HK-2 (cell line): Measurements from ENCODE around the gene XIRP1.
A peak's percentile ranks its signal among the peaks of the same experiment; 100 is the strongest.

Experiments
- DNase-seq: peaks from one replicate; pipeline ENCODE4 v3.0.0-alpha.2; 2018; ENCODE audit not compliant: unreplicated experiment

The XIRP1 gene

DNA sequence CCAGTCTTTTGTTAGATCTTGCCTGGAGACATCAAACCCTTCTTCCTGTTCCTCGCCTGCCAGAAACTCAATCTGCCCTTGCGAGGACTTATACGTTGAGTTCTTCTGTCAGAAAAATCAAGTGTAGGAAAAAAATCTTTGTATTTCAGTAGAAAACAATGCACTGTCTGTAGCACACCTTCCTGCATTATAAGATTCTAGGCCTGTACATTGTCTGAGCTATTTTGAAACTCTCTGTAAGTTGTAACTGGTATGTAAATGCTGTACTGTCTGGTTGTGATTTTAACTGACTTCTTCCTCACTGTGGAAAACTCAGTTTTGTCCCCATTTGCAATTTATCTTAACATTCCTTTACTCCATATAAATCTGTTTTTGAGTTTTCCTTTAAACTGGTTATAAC, 17.7 kb upstream of the XIRP1 start:
- DNase-seq, result no peak

DNA sequence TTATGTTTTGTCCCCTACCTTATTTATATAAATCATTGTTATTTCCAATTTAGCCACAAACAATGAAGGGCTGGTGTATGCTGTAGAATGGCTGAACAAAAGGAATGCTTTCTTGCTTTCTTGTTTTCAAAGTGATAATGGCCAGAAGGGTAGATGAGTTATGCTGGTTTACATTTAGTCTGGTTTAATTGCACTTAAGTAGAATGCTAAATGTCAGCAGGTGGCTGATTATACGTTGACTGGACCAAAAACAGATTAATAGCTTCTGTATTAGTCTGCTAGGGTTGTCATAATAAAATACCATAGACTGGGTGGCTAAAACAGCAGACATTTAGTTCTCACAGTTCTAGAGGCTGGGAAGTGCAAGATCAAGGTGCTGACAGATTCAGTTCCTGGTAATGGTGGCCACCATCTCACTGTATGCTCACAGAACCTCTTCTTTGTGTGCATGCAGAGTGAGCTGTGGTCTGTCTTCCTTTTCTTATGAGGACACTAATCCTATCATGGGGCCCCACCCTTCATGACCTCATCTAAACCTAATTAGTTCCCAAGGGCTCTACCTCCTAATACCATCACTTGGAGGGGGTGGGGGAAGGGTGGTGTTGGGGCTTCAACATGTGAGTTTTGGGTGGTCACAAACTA, 17.1 kb upstream of the XIRP1 start:
- DNase-seq, result no peak

DNA sequence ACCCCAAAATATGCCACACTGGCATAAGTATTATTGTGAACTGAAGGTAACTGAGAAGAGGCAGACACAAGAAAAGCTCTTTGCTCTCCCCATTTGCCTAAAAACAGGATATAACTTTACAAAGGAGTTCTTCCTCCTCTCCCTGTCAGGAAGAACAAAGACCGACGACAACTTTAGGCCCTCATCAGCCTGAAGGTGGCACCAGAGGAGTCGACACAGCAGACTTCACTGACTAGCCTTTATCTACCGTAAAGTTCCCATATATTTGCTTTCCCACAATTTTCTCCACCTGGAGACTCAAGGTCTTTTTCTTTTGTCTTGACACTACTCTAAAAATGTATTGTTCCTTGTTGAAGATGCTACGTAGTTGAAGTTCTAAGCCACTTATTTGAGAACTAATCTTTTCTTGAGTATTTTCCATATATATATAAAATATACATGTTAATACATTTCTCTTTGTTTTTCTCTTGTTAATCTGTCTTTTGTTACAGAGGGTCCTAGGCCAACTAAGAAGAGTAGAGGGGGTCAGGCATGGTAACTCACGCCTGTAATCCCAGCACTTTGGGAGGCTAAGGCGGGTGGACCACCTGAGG, 16.2 kb upstream of the XIRP1 start:
- DNase-seq, result no peak

DNA sequence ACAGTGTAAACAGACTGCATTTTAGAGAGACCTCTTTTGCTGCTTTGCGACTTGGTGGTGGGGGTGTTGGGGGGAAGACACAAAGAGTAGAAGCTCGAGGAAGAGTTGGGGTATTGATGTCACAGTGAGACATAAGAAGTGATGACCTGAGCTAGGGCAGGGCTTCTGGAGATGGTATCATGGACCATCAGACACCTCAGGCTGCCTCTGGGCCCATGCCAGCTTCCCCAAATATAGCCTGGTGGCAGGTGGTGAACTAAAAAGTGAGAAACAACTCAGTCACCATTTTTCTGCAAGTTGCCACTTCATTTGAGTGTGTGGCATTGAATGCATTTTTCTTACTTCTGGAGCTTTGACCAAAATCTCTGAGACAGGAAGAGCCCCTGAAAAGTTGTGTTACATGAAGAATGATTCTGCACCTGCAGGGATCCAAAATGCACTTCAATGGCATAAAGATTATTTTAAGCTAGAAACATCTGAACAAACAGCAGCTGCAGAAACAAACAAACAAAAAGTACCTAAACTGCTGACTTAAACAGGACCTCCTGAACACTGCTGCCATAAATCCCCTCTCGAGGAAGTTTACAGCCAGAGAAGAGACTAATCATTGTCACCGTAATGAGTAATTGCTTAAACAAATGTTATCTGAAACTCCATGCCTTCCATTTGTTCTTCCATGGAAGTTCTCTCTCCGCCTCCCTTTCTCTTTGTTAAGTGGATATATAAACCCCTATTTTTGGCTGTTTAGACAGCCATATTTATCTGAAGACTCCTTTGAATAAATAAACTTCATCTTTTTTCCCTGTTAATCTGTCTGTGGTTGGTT, 15.2 kb upstream of the XIRP1 start:
- no peak for DNase-seq

DNA sequence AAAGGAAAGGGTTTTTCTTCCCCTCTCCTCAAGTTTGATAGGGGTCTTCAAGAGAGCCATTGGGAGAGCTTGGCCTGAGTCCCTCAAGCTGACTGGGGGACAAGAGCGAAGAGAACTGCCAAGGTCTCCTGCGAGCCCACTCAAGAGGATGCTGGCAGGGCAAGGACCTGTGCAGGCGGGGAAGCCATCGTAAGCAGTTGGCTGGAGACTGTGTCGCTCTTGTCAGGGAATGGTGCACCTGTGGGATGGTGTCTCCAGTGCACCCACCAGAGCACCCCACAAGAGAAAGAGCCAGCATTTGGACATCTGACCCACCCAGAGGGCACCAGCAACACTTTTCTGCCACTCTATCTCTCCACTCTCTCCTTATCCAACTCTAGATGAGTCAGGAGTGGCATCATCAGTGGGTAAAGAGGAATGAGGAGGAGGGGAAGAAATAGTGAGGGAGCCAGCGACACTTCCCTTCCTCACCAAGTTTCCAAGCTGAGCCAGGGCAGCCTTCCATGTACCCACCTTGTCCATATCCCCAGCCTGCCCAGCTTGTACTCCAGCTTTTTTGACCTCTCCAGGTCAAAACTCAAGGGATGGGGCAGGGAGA, 13.6 kb upstream of the XIRP1 start:
- no peak for DNase-seq

DNA sequence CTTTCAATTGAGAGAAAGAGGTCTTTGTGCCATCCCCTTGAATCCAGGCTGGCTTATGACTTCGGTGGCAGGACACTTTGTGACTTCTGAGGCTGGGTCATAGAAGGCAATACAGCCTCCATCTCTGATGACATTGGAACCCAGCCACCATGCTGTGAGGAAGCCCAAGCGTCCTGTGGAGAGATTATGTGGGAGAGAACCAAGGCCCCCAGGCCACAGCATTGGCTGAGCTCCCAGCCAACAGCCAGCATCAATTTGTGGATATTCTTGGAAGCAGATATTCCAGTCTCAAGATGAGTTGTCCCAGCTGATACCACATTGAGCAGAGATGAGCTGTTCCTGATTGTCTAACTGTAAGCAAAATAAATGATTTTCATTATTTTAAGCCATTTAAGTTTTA, 12.7 kb upstream of the XIRP1 start:
- DNase-seq, result no peak

DNA sequence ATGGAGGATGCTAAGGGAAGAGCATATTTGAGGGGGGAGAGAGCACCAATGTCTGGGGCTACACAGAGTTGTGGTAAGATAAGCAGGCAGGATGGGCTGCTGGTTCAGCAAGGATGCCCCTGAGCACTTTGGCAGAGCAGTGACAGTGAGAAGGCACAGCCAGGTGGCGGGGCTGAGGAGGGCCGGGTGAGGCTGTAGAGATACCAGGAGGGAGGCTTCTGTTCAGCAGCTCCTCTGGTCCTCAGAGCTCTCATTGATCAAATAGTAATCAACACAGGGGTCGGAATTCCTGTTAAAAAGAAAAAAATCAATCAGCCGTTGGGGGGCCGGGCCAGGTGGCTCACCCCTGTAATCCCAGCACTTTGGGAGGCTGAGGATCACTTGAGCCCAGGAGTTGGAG, 11.5 kb upstream of the XIRP1 start:
- DNase-seq, result no peak

DNA sequence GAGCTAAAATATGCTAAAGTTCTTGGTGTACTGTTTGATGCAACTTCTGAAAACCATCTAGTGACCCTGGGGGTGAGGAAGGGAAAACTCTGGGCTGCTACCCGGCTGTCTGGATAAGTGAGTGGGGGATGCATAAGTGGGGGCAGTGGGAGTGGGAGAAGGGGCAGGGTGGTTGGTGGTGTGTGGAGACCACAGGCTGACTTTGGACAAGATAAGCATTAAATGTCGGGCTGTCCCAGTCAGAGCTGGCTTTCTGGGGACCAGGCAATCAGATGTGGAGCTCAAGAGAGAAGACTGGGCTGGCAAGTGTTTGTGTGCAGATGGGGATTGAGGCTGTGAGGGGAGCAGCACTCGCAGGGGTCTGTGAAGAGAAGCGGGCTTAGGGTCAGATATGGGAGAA, 11.0 kb upstream of the XIRP1 start:
- DNase-seq, result no peak

DNA sequence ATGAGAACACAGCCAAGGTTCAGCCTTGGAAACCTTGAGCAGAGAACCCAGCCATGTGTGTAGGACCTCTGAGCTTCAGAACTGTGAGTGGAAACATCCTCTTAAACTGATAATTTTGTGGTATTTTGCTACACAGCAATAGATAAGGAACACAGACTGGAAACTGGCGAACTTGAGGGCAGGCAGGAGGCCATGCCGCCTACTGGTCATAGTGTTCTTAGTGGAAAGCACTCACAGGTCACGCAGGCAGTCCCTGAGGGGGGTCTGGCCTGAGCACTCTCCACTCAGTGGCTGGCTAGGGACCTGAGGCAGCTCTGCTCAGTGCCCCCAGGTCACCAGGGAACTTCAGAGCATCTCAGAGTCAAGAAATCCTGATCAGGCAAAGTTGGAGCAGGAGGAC, 9.7 kb upstream of the XIRP1 start:
- no peak for DNase-seq

DNA sequence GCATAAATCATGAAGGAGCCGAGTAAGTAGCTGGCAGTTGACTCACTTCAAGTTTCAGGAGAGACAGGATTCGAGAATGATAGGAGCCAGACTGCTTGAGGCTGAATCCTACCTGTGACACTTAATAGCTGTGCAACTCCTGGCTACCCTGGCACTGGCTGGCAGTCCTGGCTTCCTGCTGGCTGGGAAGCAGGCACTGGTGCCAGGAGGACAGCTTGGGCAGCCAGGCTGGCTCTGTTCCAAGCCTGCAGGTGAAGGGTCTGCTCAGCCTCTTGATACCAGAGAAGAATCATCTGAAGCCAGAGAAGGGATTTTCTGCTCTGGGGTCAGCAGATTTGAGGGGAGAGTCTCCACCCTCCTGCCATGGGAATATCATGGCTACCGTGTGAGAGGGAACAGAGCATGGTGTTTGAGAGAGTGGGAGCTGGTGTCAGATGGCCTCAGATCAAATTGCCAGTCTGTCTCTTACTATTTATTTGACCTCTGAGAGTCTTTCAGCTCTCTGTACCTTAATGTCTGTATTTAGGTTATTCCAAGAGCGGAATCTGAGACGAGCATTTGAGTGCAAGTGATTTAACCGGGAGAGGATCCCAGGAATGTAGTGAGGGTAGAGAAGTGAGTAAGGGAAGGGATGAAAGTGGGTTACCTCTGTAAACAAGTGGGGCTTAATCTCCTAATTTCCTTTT, 4.4 kb upstream of the XIRP1 start:
- DNase-seq, result no peak

DNA sequence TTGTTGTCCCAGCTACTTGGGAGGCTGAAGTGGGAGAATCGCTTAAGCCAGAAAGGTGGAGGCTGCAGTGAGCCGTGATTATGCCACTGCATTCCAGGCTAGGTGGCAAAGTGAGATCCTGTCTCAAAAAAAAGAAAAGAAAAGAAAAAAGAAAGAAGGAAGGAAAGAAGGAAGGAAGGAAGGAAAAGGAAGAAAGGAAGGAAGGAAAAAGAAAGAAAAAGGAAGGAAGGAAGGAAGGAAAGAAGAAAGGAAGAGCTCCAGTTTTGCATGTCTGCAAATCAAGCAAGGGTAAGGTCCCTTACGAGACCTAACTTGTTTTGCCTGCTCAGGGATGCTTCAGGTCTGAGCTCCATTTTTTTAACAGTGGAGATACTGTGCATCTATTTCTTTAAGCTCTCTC, 3.6 kb upstream of the XIRP1 start:
- no peak for DNase-seq

DNA sequence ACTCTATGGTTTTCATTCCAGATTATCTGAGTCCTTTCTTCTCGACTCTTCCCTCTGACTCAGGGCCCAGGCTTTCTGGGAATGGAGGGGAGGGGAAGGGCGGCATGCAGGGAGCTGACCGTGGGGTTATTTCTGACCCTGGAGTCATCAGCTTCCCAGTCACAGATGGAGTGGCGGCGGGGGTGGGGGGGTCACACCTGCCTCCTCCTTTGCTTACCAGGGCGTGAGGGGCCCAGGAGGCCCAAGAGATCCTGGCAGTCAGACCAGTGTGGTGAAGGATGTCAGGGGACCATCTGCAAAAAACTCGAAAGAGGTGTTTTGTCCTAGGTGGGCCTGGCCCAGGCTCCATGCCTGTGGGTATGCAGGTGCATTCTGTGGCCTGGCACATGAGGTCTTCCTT, 996 bp upstream of the XIRP1 start:
- DNase-seq, result peak; percentile 21

DNA sequence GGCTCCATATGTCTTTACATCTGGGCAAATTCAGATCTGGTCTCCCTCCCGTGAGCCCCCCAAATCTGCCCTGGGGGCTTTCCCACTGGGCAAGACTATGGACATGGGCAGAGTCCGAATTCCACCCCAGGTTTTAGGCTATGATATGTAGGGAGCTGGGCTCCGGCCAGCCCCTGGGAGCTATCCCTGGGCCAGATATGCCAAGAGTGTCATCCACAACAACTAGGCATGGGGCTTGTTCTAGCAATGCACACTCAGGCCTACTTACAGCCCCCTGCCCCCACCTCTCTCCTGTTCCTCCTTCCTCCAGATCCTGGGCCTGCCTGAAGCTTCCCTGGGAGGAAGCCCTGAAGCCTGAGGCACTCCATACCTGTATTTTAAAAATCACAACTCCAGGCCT, 622 bp downstream of the XIRP1 start:
- DNase-seq, result no peak

DNA sequence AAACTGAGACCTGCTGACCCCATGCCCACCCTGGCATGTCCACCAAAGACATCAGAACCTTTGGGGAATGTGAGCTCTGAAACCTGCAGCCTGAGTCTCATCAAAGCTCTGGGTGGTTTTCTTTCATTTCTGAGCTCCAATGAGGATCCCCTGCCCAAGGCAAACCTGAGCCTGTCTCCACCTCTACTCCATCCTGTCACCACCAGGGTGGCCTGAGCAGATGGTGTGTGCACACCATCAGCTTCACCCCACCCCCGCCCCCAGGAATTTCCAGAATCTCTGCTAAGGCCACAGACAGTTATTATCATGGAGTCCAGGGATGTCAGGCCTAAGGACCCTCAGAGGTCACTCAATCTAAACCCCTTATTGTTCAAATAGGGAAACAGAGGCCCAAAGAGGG, 1.3 kb downstream of the XIRP1 start:
- no peak for DNase-seq

DNA sequence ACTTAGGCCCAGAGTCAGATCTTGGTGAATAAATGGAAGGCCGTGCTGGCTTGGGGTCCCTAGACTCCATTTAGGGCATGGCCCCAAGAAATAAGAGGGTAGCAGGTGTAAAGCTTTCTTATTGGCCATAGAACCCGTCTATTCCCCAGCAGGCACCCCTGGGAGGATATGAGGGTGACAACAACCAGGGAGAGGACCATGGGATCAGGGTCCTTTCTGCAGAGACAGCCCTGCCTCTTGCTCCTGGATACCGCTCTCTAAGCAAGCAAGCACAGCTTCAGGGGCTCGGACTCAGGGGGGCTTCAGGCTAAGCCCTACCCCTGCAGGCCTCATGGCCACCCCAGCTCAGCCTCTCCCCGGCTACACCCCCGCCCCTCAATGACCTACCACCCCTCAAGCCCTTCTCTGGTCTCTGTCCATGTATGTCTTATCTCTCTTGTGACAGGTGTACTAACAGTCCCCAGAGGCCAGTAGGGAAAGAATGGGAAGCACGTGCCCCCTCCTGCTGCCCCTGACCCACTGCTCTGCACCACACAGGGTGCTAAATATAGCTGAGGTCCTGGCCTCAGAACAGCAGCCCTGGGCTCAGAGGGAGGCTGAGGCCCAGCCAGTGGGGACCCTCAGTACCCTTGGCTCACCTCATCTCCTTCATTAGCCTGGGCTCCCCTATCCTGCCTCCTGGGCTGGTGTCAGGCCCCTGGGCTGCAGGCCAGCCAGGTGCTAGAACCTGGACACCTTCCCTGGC, 1.9 kb downstream of the XIRP1 start:
- DNase-seq, result no peak

DNA sequence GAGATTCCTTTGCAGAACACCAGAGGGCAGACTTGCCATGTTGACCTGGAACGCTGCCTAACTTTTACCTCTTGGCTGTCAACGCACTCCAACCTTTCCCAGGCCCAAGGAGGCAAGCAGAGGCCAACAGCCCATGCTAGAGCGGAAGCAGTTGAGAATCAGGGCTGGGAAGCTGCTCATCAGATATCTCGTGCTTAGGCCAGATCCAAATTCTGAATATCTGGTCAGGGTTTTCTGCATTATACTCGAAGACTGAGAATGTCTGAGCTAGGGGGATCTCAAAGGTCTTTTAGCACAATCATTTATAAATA, 2.5 kb downstream of the XIRP1 start:
- peak; percentile 34 for DNase-seq

DNA sequence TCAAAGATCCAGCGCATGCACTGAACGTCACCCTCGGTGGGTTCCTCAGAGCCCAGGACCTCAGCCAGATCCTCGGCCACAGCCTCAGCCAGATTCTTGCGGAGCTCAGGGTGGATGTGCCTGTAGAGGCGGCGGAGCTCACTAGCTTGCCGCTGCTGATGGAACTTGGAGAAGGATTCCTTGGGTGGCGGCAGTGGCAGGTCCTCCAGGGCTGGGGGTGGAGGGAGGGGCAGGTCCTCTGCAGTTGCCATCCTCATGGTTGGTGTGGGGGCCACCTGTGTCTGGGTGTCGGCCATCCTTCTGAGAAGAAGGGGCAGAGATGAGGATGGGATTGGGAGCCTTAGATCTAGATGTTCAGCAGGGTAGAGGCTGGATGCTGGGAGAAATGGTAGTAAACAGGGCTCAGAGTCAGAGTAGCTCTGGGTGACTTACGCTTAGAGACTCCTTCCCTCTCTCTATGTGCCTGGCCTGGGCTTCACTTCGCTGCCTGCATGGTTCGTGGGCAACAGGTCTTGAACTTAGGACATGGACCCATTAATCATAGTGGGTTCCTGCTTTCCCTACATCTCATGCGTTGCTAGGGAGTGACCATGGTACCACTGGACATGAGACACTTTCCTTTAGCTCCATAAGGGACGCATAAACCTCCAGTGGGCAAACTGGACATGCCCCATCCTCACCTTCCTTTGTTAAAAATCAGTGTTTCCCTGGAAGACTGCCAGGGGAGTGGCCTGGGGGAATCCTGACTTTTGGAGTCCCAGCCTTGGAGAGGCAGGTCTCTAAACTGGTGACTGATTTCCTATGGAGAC, 3.0 kb downstream of the XIRP1 start:
- no peak for DNase-seq

DNA sequence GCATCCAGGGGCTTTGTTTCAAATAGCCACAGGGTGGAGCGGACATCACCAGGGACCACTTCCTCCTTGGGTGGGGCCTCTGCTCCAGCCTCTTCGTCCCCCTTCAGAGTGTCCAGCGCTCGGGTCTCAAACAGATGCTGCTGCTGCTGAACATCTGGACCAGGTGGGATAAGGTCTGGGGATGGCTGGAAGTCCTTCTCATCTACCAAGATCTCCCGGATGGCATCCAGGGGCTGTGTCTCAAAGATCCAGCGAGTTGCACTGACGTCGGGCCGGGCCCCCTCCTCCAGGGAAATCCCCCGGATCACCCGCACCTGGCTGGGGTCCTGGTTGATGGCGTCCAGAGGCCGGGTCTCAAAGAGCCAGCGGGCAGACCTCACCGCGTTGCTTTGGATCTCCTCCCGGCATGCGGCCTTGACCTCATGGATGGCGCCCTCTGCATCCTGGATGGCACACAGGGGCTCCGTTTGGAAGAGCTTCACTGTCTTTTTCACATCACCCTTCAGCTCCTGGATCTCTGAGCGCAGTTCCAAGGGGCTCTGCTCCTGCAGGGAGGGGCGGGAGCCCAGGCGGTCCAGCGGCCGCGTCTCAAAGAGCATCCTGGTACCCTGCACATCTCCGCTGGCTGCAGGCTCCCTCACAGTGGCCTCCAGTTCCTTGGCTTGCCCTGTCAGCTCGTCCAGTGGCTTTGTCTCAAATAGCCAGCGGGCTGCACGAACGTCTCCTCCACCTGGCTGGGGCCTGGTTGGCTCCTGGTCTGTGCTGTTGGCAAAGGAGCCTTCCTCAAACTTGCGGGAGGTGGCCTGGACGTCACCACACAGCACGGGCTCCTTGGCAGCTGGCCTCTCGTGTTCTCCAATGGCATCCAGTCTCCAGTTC, 3.9 kb downstream of the XIRP1 start:
- no peak for DNase-seq

DNA sequence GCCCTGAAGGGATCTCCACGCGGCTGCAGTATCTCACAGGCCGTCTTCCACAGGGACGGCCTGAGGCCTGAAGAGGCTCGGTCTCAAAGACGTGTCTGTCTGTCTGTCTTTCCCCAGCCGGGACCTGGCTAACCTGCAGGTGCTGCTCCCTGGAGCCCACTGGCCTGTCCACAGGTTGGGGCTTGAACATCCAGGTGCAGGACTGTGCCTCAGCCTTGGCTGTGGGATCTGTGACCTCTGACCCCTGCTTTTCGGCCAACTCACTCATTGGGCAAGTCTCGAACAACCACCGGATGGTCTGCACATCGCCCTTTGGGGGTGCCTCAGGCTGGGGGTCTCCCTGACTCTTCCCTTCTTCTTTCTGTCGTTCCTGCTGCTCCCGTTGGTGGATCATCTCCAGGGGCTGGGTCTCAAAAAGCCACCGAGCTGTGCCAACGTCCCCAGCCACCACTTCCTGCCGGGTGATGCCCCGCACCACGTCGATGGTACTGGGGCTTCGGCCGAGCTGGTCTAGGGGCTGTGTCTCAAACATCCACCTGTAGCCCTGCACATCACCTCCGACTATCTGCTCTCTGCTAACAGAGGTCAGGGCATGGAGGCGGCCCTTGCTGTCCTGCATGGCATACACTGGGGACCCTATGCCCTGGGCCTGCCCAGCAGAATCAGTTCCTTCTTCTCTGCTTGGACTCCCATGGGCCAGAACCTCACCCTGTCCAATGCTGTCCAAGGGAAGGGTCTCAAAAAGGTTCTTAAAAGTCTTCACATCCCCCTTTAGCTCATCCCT, 4.8 kb downstream of the XIRP1 start:
- DNase-seq, result no peak
